Keratinocyte (primary cell): Measurements from ENCODE around the gene GOLM1.

Experiments
- CTCF ChIP-seq, 3 experiments: IDR thresholded peaks in 1 of 3; conservative IDR thresholded peaks in 1 of 3; optimal IDR thresholded peaks in 1 of 3; 2 replicates in 2 of 3; 3 replicates in 1 of 3; pipeline versions ENCODE3 to v1.5.1; 2011; ENCODE audit warnings: low read length in 3 of 3, mild to moderate bottlenecking in 3 of 3, moderate library complexity in 2 of 3, control low read depth in 1 of 3, inconsistent platforms in 1 of 3; ENCODE audit not compliant: insufficient read depth in 2 of 3; ENCODE audit errors: extremely low read depth in 1 of 3
- EZH2 ChIP-seq: IDR thresholded peaks from one replicate; pipeline ENCODE4 v1.6.1; 2012; ENCODE audit warnings: inconsistent platforms, mild to moderate bottlenecking, low read length, moderate library complexity

- TF ChIP-seq CTCF (optimal IDR thresholded peaks at IDR 0.05 in 1 of 3, IDR thresholded peaks at IDR 0.05 in 1 of 3, conservative IDR thresholded peaks at IDR 0.05 in 1 of 3; ENCODE audit: extremely low read depth in 1 of 3, insufficient read depth in 2 of 3, low read length in 3 of 3) = no peak
- no peak for TF ChIP-seq EZH2
Measured at GRCh38 chr9:86078731-86079130, 20.6 kb downstream of the GOLM1 start.
